ENCODE data around the gene ACR.
"Not testable (repeated sequence)": the region's sequence is repeated elsewhere in the genome, so short reads cannot be mapped to it uniquely, and the experiment has no call there.

ACR gene

GRCh38 chr22:50783033-50783879 is 45.3 kb downstream of the ACR start, which contains the start of gene RABL2B:
TSS of gene RABL2B (minus strand) at chr22:50783636. CDS start at chr22:50782294, 1,342 bp downstream.
- peak; percentile 78 for DNase-seq

DNA sequence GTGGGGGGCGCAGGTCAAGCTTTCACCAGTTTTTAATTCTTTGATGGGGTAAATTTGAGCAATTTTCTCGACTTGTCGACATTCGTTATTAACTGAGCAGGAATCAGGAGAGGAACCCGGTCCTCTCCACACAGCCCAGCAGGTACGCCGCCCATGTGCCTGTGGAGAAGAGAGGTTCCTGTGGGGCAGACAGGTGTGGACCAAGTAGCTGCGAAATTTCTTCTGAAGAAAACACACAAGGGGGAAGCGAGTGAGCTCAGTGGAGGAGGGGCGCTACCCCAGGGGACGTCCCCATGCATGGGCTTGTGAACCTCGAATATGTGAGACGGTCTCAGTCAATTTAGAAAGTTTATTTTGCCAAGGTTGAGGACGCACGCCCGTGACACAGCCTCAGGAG is 45.9 kb downstream of the ACR start:
- DNase-seq, result not testable (repeated sequence)

DNA sequence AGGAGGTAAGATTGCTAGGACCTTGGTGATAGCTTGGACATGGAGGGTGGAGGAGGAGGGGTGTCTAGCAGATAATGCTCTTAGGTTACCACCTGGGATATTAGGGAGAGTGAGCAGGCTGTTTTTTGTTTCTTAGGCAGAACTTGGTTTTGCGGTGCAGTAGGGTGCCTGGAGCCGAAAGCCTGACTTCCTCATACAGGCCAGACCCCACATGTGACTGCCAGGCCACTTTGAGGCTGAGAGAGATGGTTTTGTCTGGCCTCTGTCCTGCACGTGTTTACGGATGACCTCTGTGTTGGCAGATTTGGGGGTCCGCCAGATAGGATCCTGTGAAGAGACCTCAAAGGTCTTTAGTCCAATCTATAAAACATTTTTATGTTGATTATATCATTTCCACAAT is 47.3 kb downstream of the ACR start:
- DNase-seq, result peak; percentile 72

GRCh38 chr22:50786936-50787335 is 48.9 kb downstream of the ACR start:
- not testable (repeated sequence) for DNase-seq

All from MV-4-11 (cell line).